Pulmonary artery endothelial cell (primary cell): ENCODE results near the gene HHIP. TPM values are rescaled to one million over a fixed set of nuclear protein-coding genes. Genes with fewer than 3 reads are reported as not detected.
"Not testable (repeated sequence)": the region's sequence is repeated elsewhere in the genome, so short reads cannot be mapped to it uniquely, and the experiment has no call there.

Experiments
- DNase-seq: peaks from one replicate; pipeline ENCODE4 v3.0.0-alpha.2; 2011; ENCODE audit warnings: low read depth, low spot score
- total RNA-seq: library from RNA; depleted of rRNA; stranded (reverse); fragments of >200 nt; gene quantifications from 2 replicates; pipeline ENCODE4 v1.2.3, GENCODE V29; 2014

The HHIP gene
- total RNA-seq, 1 donor from 2014 or later = 481 TPM

DNA sequence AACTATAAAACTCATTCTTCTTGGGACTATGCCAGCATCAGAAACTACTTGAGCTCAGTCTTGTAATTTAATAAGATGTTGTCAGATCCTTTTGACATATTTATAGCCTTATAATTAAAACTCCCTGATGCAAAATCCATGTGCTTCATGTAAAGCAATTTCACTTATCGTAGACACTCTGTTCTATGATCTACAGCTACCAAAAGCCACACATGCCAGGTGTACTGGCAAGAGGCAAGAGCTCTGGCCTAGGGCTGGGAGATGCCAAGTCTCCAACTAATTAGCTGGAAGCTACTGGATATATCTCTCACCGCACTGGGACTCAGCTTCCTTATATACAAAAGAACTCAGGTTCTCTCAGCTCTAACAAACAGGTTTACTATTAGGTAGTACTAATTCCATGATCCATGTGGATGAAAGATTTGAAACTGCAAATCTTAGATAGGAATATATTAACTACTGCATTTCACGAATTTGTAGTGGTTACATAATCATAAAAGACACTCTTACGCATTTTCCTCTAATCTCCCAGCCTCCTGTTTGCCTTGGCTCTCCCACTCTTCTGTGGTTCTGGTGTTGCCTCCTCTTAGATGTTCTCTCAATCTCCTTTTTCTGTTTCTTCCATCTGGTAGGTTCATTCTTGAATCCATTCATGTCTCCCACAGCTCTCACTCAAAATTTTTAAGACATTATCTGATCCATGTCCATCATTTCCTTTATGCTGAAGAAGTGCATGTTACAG is 103.0 kb downstream of the HHIP start:
- no peak for DNase-seq

DNA sequence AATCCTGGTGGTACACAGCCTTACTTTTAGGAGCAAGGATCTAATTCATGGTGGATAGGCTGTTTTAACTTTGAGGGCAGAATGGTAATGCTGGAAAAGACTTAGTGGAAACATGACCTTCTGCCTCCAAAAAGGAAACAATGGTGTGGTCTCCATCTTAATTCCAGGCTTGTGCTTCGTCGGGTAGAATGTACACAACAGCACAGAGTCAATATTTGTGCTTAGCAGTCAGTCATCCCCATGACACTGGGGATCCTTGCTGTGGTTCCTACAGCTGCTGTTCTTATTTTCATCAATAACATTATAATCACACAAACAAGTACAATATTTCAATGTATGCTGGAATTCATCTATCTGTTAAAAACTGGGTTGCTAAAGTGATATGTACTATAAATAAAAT is 104.4 kb downstream of the HHIP start:
- DNase-seq = no peak

DNA sequence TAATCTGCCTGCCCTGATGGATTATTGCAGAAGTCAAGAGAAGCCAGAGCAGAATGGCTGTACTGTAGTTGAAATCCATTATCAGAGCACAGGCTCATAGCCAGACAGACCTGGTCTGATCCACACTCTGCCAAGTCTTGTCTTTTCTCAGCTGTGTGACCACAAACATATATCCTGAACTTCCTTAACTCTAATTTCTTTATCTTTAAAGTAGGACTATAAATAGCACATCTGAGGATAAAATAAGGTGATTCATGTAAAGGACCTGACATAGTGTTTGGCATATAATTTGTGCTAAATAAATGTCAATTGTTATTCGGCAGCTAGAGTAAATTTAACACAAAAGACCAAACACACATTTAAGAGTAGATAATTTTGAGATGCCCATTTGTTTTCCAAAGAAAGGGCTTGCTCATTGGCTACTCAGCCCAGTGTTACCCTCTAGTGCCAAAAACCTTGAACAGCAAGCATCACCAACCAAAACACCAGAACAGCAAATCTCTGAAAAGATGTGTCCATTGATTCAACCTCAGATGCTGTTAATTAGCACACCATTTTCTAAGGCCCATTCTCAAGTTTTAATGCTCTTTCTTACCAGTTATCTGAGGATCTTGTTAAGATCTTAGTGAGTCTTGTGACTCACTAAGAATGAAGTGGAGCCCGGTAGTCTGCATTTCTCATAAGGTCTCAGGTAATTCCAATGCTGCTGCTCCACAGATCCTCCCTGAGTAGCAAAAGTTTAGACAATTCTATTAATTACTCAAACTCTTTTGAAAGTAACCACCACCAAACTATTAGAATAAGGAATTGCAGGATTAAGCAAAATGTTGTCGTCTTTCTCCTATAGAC is 108.8 kb downstream of the HHIP start:
- peak; percentile 5 for DNase-seq

DNA sequence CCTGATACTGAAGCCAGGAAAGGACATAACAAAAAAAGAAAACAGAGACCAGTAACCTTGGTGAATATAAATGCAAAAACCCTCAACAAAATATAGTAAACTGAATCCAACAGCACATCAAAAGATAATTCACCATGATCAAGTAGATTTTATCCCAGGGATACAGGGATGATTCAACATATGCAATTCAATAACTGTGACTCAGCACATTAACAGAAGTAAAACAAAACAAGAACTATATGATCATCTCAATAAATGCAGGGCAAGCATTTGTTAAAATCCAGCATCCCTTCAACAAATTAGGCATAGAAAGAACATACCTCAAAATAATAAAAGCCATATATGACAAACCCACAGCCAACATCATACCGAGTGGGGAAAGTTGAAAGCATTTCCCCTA is 112.0 kb downstream of the HHIP start:
- DNase-seq = no peak

DNA sequence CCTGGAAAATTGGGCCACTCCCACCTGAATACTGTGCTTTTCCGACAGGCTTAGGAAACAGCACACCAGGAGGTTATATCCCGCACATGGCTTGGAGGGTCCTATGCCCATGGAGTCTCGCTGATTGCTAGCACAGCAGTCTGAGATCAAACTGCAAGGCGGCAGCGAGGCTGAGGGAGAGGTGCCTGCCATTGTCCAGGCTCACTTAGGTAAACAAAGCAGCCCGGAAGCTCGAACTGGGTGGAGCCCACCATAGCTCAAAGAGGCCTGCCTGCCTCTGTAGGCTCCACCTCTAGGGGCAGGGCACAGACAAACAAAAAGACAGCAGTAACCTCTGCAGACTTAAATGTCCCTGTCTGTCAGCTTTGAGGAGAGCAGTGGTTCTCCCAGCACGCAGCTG is 122.9 kb downstream of the HHIP start:
- not testable (repeated sequence) for DNase-seq

DNA sequence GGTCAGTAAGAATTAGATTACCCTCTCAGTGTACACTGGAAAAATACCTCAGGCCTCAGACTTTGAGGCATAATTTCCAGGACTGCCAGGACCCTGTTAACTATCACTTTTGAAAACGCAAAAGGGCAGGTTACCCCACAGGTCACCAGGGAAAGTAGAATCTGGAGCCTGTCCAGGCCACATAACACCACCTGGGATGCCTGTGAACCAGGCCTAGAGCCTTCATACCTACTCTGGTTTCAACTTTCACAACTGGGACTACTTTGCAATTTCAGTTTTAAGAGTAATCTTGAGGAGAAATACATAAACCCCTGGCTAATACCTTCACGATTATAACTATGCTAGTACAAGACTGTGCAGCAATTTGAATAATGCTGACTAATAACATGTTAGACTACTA is 132.4 kb downstream of the HHIP start:
- no peak for DNase-seq

DNA sequence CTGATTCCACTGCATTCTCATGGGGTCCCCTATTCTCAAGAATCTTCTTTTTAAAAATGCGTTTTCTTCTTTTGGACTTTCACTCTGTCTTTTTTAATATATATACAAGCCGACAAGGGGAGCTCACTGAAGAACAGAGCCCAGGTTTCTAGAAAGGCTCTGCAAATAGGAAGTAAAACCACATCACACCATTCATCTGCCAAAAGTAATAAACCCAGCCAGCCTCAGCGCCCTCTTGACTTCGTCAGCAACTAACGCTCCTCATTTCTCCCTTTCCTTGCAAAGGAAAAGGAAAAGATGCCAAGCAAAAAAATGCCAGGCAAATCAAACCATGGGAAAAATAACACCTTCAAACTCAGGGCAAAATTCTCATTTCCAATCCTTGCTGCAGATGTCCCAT is 136.4 kb downstream of the HHIP start:
- no peak for DNase-seq

DNA sequence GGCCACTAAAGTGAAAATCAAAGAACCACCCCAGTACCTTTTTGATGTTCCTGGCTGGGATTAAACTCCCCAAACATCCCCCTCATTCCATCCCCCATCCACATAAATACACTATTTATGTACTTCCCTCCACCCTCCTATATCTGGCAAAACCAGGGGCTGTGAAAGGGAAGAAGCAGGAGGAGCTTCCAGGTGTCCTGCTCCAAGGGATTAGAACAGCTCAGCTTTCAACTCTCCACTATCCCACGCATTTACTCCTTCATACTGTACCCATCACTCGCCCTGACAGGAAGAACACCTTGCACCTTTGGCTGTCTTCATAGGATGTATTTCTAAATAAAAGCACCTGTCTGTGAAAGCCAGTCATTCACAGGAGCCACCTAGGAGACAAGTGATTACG is 140.0 kb downstream of the HHIP start:
- DNase-seq = no peak

DNA sequence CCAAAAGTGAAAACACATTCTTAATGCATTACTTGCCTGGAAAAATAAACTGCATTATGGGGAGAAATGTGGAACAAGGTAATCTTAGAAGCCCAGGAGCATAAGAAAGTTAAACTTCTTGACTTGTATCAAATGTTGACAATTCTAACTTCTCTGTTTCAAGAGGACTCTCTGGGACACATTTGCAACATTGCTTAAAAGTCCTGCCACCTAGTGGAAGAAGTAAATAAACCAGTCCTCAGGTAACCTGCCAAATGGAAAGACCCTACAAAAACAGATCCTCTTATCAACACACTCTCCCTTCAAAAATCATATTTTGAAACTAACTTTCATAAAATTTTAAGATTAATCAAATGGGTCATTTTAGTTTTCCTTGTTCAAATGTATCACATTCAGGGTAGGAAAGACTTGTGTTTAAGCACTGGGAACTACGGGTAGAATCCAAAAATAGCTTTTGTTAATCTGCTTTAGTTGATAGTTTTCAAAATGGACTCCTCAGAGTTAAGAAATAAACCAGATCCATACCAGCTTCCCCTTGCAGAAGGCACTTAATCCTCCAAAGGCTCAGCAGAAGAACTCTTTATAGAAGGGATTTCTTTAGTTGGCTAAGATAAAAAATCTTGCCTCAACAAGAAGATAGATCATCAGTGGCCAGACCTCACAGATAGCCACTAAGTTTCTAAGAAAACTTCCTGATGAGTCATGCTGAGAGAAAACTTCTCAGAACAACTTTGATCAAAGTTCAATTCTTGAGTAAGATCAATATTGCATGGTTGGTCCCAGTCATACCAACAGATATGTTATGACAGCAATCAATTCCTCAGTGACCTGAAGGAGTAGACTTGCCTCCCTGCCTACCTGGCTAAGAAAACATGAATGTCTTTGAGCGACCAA is 141.7 kb downstream of the HHIP start:
- DNase-seq = peak; percentile 8

DNA sequence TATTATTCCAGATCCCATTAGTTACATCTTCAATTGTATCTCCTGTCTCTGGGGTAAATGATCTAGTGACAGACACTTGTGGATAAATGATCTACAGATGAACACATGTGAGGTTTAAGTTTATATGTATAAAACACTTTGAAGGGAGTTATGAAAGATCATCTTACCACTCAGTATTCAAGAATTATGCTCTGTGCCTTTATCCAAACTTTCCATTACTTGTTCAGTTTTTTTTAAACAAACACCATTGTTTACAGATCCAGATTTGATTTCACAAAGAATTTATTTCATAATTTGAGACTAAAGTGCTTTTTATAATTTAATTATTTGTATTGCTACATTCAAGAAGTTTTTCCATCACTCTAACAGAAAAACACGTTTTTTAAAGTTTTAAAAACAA is 142.5 kb downstream of the HHIP start:
- no peak for DNase-seq

DNA sequence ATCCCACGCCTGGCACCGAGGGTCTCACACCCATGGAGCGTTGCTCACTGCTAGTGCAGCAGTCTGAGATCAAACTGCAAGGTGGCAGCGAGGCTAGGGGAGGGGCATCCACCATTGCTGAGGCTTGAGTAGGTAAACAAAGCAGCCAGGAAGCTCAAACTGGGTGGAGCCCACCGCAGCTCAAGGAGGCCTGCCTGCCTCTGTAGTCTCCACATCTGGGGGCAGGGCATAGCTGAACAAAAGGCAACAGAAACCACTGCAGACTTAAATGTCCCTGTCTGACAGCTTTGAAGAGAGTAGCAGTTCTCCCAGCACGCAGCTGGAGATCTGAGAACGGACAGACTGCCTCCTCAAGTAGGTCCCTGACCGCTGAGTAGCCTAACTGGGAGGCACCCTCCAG is 146.0 kb downstream of the HHIP start:
- DNase-seq = not testable (repeated sequence)
